Right lobe of liver (tissue), 6 donors: ENCODE data around the gene CTSW. TPM values are rescaled to one million over a fixed set of nuclear protein-coding genes. Genes with fewer than 3 reads are reported as not detected.
A peak's percentile ranks its signal among the peaks of the same experiment; 100 is the strongest.

Source experiments
- ATAC-seq, 4 donors: fragments of 200-7000 bp; cut with Tn5 transposase; one replicate each; pipeline ENCODE4 v1.9.1; 2020; ENCODE audit warnings: mild to moderate bottlenecking in 4 of 4, moderate library complexity in 4 of 4
- DNase-seq, 3 donors: peaks; one replicate each; pipeline ENCODE4 v3.0.0-alpha.2; 2020
- H3K27ac ChIP-seq, 3 donors: fragments of 200-600 bp; one replicate each; pipeline ENCODE4 v1.8.0; 2022
- H3K27me3 ChIP-seq, 2 donors: fragments of 200-600 bp; one replicate each; pipeline ENCODE4 v1.8.0; 2022
- H3K36me3 ChIP-seq, 4 donors: fragments of 200-600 bp; sonication (generic) in 1 of 4; one replicate each; pipeline versions ENCODE4 v1.5.1 to v1.8.0; 2017 to 2022; ENCODE audit warnings: control low read depth in 1 of 4
- H3K4me1 ChIP-seq, 4 donors: fragments of 200-600 bp; sonication (generic) in 1 of 4; one replicate each; pipeline versions ENCODE4 v1.5.1 to v1.8.0; 2017 to 2022; ENCODE audit warnings: control low read depth in 1 of 4
- H3K4me3 ChIP-seq, 3 donors: fragments of 200-600 bp; one replicate each; pipeline ENCODE4 v1.8.0; 2022
- H3K9me3 ChIP-seq, 4 donors: fragments of 200-600 bp; sonication (generic) in 1 of 4; one replicate each; pipeline versions ENCODE4 v1.5.1 to v1.8.0; 2017 to 2022; ENCODE audit warnings: control low read depth in 1 of 4
- CTCF ChIP-seq, 4 donors: fragments of 200-600 bp in 3 of 4; fragments of 450-650 bp in 1 of 4; IDR thresholded peaks; one replicate each; pipeline versions ENCODE4 v1.5.1 to v1.8.0; 2016 to 2022; ENCODE audit warnings: antibody characterized with exemption in 4 of 4, mild to moderate bottlenecking in 2 of 4
- POLR2A ChIP-seq: fragments of 450-650 bp; IDR thresholded peaks from one replicate; pipeline ENCODE4 v1.6.1; 2017; ENCODE audit warnings: antibody characterized with exemption, mild to moderate bottlenecking
- WGBS: methylation state at CpG from one replicate; pipeline ENCODE4 v1.1.6; 2018; ENCODE audit warnings: low coverage, low lambda C conversion rate; ENCODE audit not compliant: insufficient coverage; ENCODE audit errors: missing lambda C conversion rate; 5-methylcytosine and 5-hydroxymethylcytosine counted together
- intact Hi-C, 2 donors: fragments of 100-400 bp; cut with DNase I; formaldehyde crosslinking; loops; one replicate each; pipeline versions ENCODE4 v1.11.2 to v1.14.1; 2022
- total RNA-seq, 6 experiments: library from RNA; depleted of rRNA in 2 of 6; stranded (reverse); fragments of >200 nt in 2 of 6; fragmentation: NEBNext Ultra II Directional in 3 of 6; extraction: Animal tissue kit (Norgen Biotek cat#: 25700) in 3 of 6; gene quantifications; one replicate each; pipeline versions ENCODE4 v1.1.0 to v1.2.4, GENCODE V29; 2016 to 2023
- donor health status: DM: no; HTN: yes; CAD: no.
- donor health status: DM: no; HTN: no; CAD: no.
- donor health status: DM: no; HTN: no; CAD: no.
- donor health status: DM: no; HTN: yes; CAD: no.
- donor health status: DM: no; HTN: yes; CAD: no.

CTSW gene
- total RNA-seq, 6 experiments from 2014 or later: 0.49 to 1.3 (median 1.0) TPM

GRCh38 chr11:65919141-65919572 lies 39.5 kb downstream of the CTSW start, which contains the start of gene DRAP1:
DRAP1 (plus strand) TSS chr11:65919426; CDS start chr11:65919502, 76 bp downstream.
- no peaks in the 10 kb centered on the region for H3K9me3 ChIP-seq
- H3K27ac ChIP-seq: peak within 1 kb of the TSS; percentile 84 to 90 (median 85)
- 0% methylated on average over 1 of the region's 59 CpGs for WGBS
- DNase-seq (peak; percentile 100), ATAC-seq (peak; percentile 90 to 97 (median 94))
- H3K36me3 ChIP-seq: peaks cover 0 to 11% (median 3%) of the 10 kb centered on the region in 4 donors
- TF ChIP-seq CTCF (IDR thresholded peaks at IDR 0.05) (peak in 1 of 4 donors; percentile 2), POLR2A (peak; percentile 54)
- peak within 1 kb of the TSS; percentile 98 for H3K4me3 ChIP-seq
- H3K4me1 ChIP-seq: peaks cover 0 to 21% (median 9%) of the 10 kb centered on the region in 4 donors
- intact Hi-C loops: no loop called here
- H3K27me3 ChIP-seq: no peaks in the 10 kb centered on the region

- Histone ChIP-seq H3K4me1 (peaks cover 0 to 21% (median 9%) of the 10 kb centered on the region in 4 donors), H3K27me3 (no peaks in the 10 kb centered on the region), H3K4me3 (peak overlapping the region; percentile 97 to 98 (median 98)), H3K9me3 (no peaks in the 10 kb centered on the region), H3K27ac (peak overlapping the region; percentile 60 to 85 (median 78)), H3K36me3 (peaks cover 0 to 11% (median 3%) of the 10 kb centered on the region in 4 donors)
- intact Hi-C loops: no loop called here
- ATAC-seq (peak; percentile 27 to 43 (median 41)), DNase-seq (peak; percentile 56 to 71 (median 60))
- TF ChIP-seq CTCF (IDR thresholded peaks at IDR 0.05): no peak
- no peak for TF ChIP-seq POLR2A
- 5% methylated on average over 7 of the region's 60 CpGs for WGBS
Observed at GRCh38 chr11:65919573-65920371, 40.1 kb downstream of the CTSW start.

- intact Hi-C loops: no loop called here
- Histone ChIP-seq H3K36me3 (peaks cover 0 to 11% (median 3%) of the 10 kb centered on the region in 4 donors), H3K27me3 (no peaks in the 10 kb centered on the region), H3K4me1 (peaks cover 0 to 21% (median 9%) of the 10 kb centered on the region in 4 donors), H3K27ac (no peak overlapping the region), H3K4me3 (peak overlapping the region; percentile 97 to 98 (median 98)), H3K9me3 (no peaks in the 10 kb centered on the region)
- TF ChIP-seq POLR2A (no peak), CTCF (IDR thresholded peaks at IDR 0.05) (no peak)
- DNase-seq (peak in 1 of 3 donors; percentile 44), ATAC-seq (no peak)
- 63% methylated on average over 7 of the region's 15 CpGs for WGBS
Observed at GRCh38 chr11:65920372-65920802, 40.8 kb downstream of the CTSW start.

GRCh38 chr11:65921033-65921555 lies 41.5 kb downstream of the CTSW start:
- H3K4me3 ChIP-seq: no peak overlapping the region
- no peak for ATAC-seq
- intact Hi-C loops: no loop called here
- 100% methylated on average over 4 of the region's 12 CpGs for WGBS
- no peak overlapping the region for H3K27ac ChIP-seq
- no peaks in the 10 kb centered on the region for H3K27me3 ChIP-seq
- H3K36me3 ChIP-seq: peaks cover 0 to 11% (median 3%) of the 10 kb centered on the region in 4 donors
- DNase-seq: no peak
- no peaks in the 10 kb centered on the region for H3K9me3 ChIP-seq
- H3K4me1 ChIP-seq: peaks cover 0 to 21% (median 9%) of the 10 kb centered on the region in 4 donors
- TF ChIP-seq POLR2A: no peak
- TF ChIP-seq CTCF (IDR thresholded peaks at IDR 0.05): no peak
